GM19240 (cell line): ENCODE data around the gene GALNT13.

ENCODE experiments used
- DNase-seq: peaks from one replicate; pipeline ENCODE4 v3.0.0; 2011; ENCODE audit warnings: low spot score; ENCODE audit not compliant: insufficient read length

GALNT13 gene

DNA sequence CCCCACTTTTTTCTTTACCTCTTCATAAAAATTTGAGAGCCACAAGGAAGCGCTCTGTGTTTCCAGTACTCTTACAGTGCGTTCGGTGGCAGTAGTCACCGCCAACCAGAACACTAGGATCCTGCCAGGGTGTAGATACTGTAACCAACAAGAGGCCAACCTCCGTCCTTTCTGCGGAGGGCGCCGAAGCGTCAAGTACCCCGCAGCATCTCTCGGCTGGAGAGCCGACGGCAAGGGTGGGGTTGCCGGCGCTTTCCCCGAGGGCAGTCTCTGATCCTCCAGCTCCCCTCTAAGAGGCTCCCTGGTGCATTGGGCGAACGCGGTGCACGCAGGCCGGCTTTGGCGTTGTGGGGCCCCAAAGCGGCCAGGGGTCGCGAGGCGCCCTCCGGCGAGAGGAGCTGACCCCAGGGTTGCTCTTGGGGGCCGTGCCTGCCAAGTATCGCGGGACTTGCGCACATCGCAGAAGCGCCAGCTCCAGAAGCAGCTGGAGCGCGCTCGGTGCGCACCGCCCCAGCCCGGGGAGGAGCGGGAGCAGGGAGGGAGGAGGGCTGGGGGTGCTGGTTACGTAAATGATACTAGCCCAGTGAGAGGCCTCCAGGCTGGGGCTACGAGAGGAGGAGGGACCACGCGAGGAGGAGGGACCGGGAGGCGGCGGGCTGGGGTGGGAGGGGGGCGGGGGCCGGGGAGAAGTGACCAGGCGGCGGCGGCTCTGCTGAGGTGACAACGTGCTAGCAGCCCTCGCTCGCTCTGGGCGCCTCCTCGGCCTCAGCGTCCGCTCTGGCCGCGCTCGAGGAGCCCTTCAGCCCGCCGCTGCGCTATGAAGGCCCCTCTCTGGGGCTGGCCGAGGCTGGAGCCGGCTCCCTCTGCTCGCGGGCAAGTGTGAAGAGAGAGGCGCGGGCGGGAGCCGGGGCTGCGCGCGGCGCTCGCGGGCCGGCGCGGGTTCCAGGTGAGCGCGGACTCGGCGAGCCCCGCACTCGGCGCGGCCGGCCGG, at the start of gene GALNT13:
Gene GALNT13 (plus strand): TSS at position 692 of the 991 bp plus-strand sequence.
- DNase-seq: no peak

DNA sequence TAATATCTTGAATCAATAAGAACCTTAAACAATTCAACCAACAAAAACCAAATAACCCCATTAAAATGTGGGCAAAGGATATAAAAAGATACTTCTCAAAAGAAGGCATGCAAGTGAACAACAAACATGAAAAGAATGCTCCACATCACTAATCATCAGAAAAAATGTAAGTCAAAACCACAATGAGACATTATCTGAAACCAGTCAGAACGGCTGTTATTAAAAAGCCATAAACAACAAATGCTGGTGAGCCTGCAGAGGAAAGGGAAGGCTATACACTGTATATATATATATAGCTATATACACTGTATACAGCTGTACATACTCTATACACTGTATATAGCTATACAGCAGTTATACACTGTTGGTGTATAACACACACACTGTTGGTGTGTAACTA, 47.8 kb upstream of the GALNT13 start:
- DNase-seq: no peak

DNA sequence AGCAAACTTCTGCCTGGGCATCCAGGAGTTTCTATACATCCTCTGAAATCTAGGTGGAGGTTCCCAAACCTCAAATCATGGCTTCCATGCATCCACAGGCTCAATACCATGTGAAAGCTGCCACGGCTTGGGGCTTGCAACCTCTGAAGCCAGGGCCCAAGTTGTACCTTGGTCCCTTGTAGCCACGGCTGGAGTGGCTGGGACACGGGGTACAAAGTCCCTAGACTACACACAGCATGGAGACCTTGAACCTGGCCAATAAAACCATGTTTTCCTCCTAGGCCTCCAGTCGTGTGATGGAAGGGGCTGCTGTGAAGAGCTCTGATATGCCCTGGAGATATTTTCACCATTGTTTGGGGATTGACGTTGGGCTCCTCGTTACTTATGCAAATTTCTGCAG, 43.4 kb upstream of the GALNT13 start:
- DNase-seq: no peak

DNA sequence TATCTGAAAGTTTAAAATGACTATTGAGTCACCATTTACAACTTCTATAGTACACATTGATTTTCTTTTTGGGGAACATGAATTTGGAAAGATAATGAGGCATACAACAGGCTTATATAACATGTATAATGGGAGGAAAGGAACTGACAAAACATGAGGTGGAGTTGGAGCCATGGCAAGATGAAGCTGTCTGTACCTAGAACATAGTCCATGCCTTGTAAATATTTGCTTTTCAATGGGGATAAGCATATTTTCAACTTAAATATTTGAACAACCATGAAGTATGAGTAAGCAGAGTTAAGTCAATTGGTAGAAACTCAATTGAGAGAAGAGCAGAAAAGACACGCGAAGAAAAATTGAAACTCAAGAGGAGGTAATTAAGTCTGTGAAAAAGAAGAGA, 37.1 kb upstream of the GALNT13 start:
- no peak for DNase-seq

DNA sequence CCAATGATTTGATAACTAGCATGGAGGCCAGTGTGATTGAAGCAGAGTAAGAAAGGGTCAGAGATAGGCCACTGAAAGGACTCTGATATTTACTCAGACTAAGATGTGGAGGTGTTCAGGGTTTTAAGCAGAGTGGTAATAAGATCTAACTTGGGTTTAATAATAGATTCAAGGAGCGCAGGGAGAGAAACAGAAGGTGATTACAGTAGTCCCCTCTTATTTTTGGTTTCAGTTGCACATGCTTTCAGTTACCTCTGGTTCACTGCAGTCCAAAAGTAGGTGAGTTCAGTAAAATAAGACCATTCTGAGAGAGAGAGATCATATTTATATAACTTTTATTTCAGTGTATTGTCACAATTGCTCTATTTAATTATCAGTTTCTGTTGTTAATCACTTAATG, 13.5 kb upstream of the GALNT13 start:
- DNase-seq: no peak

DNA sequence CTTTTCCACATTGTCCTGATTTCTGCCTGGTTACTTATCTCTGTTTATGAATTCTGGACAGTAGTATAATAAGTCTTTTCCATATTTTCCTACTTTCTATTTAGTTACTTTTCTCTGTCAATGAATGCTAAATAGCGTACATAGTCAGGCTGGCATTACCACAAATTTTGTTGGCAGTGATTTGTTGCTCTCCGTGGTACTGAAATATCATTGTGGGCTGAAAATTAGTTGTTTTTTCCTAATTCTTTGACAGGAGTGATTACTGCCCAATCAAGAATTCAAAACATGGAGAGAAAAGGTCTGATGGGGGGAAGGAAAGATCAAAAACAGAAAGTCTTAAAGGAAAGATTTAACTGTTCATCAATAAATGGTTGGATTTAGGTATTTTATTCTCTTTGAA, 7.7 kb upstream of the GALNT13 start:
- DNase-seq: no peak

DNA sequence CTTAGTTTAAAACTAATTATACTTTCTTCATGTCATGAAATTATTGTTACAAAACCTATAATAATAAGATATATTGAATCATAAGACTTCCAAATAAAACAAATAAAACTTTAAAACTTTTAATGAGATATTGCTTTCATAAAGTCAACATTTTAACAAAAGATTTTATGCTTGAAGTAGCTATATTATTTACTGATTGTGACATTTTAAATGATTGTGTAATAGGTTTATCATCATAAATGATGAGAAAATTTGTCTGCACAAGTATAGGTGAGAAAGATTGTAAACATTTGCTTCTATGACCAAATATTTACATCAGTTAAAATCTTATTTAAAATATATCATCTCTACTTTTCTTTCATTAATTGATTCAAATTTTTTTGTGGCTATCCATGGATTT, 5.1 kb upstream of the GALNT13 start:
- no peak for DNase-seq

DNA sequence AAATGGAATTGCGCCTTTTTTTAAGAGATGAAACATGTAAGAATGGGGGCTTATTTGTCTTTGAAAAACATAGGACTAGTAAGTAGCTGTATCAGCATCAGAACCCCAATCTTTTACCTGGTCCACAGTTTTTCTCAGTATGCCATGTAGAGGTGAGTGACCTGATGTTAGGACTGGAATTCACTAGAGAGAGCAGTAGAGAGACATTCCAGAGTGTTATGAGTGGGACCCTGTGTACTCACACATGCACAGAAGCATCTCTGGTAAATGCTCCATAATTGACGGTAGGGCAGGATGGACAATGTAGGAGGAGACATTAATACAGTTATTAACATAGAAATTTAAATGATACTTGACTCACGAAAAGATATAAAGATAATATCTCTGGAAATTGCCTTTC, 1.4 kb upstream of the GALNT13 start:
- no peak for DNase-seq

DNA sequence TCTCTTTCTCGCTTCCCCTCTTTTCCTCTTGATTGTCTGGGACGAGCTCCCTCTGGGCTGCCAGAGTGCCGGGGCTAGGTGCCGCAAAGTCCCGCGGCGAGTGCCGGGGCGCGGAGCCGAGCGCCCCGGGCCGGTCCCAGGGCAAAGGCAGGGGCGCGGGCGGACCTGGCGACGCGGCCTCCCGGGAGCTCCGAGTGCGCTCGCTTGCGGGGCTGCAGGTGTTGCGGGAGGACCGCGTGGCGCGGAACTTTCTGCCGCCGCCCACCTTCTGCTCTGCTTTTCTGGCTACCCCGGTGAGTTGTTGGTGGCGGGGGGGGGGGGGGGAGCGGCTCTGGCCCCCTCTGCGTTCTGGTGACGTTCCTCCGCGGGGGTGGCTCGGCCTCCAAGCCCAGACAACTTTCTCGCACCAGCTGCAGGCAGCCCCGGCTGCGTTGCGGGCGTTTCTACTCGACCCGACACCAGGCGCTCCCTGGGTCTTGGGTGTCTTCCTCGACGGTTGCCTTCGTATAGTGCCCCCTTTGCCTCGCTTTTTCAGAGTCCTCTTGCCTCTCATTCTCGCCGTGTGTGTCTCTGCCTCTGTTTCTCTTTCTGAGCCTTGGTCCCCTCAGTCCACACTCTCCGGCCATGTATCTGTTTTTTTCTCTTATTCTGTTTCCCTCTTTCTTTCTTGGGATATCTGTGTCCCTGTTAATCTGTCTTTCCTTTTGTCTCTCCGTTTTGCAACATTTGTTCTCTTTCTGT, 759 bp downstream of the GALNT13 start:
- DNase-seq: no peak

DNA sequence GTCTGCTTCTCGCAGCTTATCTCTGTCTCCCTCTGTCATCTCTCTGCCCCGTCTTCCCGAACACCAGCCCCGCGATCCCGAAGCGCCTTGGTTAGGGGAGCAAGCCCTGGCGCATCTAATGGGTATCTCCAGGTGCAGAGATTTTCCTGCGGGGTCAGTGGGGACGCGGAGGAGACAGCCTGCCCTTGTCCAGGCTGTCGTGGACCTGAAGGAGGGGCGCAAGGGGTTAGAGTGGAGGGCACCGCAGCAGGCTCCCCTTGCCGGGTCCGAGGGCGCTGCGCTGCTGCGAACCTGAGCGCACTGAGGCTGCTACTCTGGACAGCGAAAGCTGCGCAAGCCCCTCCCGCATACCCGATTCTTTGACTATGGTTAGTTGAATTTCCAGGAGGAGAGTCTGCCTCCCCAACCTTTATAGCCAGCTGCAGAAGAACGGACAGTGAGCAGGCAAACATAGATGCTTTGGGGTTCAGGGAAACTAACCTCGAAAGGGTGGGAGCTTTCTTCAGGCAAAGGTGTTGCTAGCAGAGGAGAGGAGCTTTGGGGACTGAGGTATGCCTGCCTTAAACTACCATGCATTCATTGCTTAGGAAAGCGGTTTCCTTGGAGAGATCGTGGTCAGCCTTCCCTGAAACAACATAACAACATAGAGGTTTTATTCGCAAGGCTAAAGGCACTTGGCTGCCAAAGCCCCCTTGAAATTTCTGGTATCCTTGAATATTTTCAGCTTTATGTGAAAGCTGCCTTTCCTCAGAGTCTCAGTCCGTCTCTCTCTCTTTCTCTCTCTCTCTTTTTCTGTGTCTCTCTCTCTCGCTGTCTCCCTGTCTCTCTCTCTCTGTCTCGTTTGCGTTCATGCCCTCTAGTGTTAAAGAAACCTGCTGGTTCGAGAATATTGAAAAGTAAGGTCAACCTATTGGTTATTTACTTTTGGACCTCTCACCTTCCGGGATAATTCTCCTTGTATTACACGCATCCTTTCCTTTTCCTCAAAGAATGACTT, 1.6 kb downstream of the GALNT13 start:
- no peak for DNase-seq

DNA sequence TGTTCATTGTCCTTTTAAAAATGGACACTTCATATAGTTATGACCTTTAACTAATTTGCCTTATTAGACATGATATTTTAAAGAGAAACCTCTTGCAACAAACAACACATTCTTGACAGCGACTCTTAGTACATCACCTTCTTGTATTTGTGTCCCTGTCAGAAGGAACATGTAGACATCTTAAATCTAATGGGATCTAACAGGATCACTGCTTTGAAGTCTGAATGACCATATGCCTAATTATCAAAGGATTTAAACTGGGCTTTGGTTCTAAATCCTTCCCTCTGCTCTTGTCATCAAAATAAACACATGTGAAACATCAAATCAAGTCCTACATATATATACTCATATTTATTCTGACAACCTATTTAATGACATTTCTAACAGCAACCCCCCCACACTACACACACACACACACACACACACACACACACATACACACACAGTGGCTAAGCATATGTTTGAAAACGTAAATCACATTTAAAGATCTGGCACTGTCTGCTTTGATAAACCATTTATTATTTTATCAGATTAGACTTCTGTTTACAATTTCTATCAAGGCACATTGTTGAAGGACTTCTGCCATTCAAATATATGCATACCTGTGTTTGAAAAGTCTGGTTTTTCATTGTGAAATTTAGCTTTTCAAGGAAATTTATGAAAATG, 4.2 kb downstream of the GALNT13 start:
- DNase-seq: no peak

DNA sequence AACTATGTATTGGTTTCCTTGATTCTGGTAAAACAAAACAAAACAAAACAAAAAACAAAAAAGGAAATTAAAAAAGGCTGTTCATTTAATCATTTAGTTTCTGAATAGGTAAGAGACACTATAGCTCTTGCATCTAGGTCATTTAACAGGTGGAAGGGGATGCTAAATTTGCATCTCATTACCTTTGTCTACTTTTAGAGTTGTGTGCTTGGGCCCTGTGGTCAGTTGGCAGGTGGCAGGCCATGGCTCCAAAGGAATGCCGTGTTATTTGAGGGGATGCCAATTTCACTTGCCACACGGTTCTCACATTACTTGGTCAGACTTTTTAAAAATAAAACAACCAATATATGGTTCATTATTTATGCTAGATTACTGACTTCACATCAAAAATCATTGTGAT, 9.2 kb downstream of the GALNT13 start:
- no peak for DNase-seq

DNA sequence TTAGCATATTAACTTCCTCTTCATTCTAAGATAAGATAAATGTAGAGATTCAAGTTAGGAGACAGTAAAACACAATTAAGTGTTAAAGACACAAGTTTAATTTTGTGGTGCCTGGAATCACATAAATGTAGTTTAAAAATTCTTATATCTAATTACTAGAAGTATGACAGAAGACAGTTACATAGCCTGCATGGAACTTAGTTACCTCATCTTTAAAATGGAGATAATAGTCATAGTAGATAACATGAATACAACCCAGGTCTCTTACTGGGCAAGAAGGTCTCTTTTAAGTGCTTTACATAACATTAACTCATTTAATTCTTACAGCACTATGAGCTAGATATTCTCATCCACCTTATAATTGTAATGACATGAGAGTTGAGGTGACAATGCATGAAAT, 15.1 kb downstream of the GALNT13 start:
- DNase-seq: no peak

DNA sequence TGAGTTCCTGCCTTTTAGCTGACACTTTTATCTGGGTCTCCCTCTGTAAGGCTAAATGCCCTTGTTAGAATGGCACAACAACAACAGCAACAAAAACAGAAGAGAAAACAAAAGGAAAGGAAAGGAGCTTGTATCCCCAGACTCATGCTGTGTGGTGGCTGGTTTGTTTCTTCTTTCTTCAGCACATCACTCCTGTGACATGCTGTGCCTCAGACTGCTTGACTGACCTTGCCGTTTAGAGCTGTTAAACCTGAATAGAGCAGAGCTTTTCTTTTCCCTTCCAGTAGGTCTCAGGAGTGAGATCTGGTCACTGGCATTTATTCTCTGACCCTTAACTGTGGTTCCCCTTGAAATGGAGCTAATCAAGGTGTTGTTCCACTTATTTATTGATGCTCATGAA, 18.9 kb downstream of the GALNT13 start:
- DNase-seq: no peak

DNA sequence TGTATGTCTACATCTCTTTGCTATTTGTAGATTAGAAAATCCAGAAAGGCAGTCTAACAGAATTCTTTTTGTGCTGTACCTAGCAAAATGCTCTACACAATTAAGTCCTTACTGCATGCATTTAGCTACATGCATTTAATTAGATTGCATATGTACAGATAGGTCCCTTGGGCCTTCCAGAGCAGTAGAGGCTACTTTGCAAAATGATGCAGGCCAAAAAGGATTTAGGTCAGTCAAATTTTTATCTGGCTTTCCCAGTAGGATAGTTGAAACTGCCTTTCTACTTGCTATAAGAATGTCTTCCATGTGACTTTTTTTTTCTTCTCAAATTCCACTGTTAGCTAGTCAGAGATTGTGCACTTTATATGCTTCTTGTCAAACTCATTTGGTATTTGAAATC, 19.3 kb downstream of the GALNT13 start:
- DNase-seq: no peak

DNA sequence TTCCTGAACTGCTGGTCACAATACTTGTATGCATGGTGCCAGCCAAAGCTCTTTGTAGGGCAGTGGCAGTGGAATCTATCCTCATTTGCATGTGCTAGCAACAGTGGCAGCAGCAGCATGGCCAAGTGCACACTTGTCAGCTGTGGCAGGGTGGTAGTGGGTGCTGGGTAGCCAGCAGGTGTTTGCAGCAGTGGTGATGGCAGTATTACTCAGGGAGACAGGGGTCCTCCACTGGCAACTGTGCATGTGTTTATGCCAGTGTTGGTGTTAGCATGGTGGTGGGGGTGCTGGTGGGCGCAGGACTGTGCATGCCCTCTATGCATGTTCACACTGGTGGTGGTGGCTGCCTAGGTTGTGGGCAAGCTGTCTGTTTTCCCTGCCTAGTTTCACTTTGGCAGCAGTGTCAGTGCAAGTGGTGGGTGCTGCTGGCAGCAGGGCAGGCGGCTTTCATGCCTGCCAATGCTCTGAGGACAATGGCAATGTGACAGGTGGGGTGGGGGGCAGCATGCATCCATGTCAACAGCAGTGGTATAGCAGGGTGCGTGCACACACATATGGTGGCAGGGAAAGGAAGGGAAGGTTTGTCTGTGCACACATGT, 41.2 kb downstream of the GALNT13 start:
- no peak for DNase-seq

DNA sequence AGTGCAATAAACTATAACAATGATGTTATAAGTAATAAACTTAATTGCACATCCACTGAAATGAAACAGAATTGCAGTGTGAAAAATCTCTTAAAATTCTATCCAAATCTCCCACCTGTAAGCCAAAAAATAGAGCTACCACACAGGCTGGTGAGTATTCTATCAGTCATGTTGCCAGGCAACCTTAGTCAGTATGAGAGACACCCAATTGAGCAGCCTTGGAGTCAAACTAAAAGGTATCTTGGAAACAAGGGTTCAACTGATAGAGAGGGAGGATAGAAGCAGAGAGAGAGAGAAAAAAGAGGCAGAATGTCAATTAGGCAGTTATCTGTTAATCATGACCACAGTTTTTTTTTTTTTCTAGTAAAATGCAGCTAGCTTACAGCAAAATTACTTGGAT, 45.8 kb downstream of the GALNT13 start:
- no peak for DNase-seq

DNA sequence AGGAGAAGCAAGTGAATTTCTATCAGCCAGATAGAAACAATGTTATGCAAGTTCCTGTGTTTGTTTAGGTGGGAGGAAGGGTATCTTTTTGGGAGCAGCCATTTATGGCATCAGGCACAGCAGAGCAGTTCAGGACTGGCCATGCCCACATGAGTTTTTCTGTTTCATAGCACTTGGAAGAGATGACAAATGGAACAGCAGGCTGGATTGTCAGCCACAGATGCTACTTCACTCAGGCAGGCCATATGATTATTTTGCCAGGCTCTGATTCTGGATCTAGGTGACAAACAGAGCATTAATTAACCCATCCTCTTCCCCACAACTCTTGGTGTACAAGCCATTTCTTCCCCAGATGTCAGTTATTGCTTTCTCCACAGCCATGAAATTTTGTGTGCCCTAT, 63.8 kb downstream of the GALNT13 start:
- DNase-seq: no peak

DNA sequence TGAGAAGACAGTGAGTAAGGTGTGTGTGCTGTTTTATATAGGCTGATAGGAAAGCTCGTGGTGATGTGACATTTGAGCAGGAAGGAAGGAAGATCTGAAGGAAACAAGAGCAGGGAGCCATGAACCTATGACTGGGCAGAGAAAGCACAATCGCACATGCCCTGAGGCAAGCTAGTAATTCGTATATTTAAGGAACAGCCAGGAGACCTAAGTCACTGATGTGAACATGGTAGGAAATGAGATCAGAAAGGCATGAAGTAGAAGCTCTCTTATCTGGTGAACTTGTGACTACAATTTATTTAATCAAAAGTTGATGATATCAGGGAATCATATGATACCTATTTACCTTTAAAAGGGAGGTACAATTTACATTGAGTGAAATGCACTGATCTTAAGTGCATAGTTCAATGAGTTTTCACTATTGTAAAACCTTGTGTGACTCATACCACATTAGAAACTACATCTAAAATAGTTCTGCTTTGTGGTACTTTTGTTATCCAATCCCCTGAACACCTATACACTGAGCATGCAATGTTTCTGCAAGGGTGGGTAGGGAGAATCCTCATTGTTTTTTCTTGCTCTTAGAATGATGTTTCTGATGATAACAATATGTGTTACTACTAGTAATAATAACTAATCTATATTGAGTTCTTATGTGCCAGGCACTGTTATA, 67.5 kb downstream of the GALNT13 start:
- no peak for DNase-seq

DNA sequence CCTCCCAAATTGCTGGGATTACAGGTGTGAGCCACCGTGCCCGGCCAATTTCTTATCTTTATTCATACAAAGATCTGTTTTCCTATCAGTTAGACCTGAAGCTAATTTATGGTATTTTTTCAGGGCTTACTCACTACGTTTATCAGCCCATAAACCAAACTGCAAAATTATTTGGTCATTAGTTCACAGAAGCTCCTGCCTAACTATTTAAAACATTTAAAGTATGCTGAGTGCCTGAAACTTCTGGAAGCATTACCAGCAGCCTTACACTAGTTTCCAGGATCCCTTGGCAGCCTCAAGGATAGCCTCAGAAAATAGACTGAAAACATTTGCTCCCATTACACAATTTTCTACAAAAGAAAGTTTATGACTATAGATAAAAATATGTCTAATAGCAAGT, 68.8 kb downstream of the GALNT13 start:
- no peak for DNase-seq
